ENCODE data around the gene MACC1.

The MACC1 gene

GRCh38 chr7:20185988-20186387 lies 31.2 kb downstream of the MACC1 start:
- H3K79me2 ChIP-seq (ENCODE audit: low read length): peaks cover 88% of the 10 kb centered on the region
- TF ChIP-seq EZH2 (optimal IDR thresholded peaks at IDR 0.05; ENCODE audit: low read depth, low read length): no peak
- TF ChIP-seq EZH2phosphoT487 (IDR thresholded peaks at IDR 0.05; ENCODE audit: low read length): no peak
- TF ChIP-seq CTCF (IDR thresholded peaks at IDR 0.05; ENCODE audit: low read length): no peak

GRCh38 chr7:20183086-20183485 lies 34.1 kb downstream of the MACC1 start:
- no peak for TF ChIP-seq CTCF (IDR thresholded peaks at IDR 0.05; ENCODE audit: low read length)
- no peak for TF ChIP-seq EZH2phosphoT487 (IDR thresholded peaks at IDR 0.05; ENCODE audit: low read length)
- TF ChIP-seq EZH2 (optimal IDR thresholded peaks at IDR 0.05; ENCODE audit: low read depth, low read length): no peak
- peaks cover 2% of the 10 kb centered on the region for H3K4me1 ChIP-seq (ENCODE audit: low read length)
- H4K20me1 ChIP-seq (ENCODE audit: insufficient read depth, low read length): no peaks in the 10 kb centered on the region; the same call in 1 of the 2 replicates
- no peaks in the 10 kb centered on the region for H3K9me3 ChIP-seq (replicated peaks; ENCODE audit: insufficient read depth, low read length)
- H3K36me3 ChIP-seq (replicated peaks; ENCODE audit: insufficient read depth, low read length): no peaks in the 10 kb centered on the region
- H3K27me3 ChIP-seq (replicated peaks; ENCODE audit: insufficient read depth, low read length): no peaks in the 10 kb centered on the region
- DNase-seq: no peak
- no peak overlapping the region for H3K4me3 ChIP-seq (ENCODE audit: low read length)
- no peak overlapping the region for H3K4me2 ChIP-seq (ENCODE audit: low read depth, low read length)
- no peak overlapping the region for H3K9ac ChIP-seq (ENCODE audit: low read length)
- H3K79me2 ChIP-seq (ENCODE audit: low read length): peaks cover 78% of the 10 kb centered on the region
- H3F3A ChIP-seq (ENCODE audit: insufficient read depth, low read length): no peaks in the 10 kb centered on the region; the same call in 1 of the 2 replicates
- H2AFZ ChIP-seq (ENCODE audit: low read length): no peak overlapping the region
- H3K27ac ChIP-seq (ENCODE audit: low read length): no peak overlapping the region
- H3K9me2 ChIP-seq (replicated peaks; ENCODE audit: insufficient read depth, low read length): no peaks in the 10 kb centered on the region

More at GRCh38 chr7:20185988-20186387, 31.2 kb downstream of the MACC1 start:
- no peak for DNase-seq
- Histone ChIP-seq H3K27ac (ENCODE audit: low read length) (no peak overlapping the region), H3K27me3 (replicated peaks; ENCODE audit: insufficient read depth, low read length) (no peaks in the 10 kb centered on the region), H3K4me1 (ENCODE audit: low read length) (peaks cover 13% of the 10 kb centered on the region), H3F3A (ENCODE audit: insufficient read depth, low read length) (0 out of 2 replicates have a peak, but pooled peaks cover under 1% of the 10 kb centered on the region), H4K20me1 (ENCODE audit: insufficient read depth, low read length) (no peaks in the 10 kb centered on the region; the same call in 1 of the 2 replicates), H2AFZ (ENCODE audit: low read length) (no peak overlapping the region), H3K9me3 (replicated peaks; ENCODE audit: insufficient read depth, low read length) (no peaks in the 10 kb centered on the region), H3K9ac (ENCODE audit: low read length) (no peak overlapping the region), H3K36me3 (replicated peaks; ENCODE audit: insufficient read depth, low read length) (no peaks in the 10 kb centered on the region), H3K4me3 (ENCODE audit: low read length) (no peak overlapping the region), H3K9me2 (replicated peaks; ENCODE audit: insufficient read depth, low read length) (no peaks in the 10 kb centered on the region), H3K4me2 (ENCODE audit: low read depth, low read length) (no peak overlapping the region)

- H3K4me2 ChIP-seq (ENCODE audit: low read depth, low read length): no peak overlapping the region
- H3K4me1 ChIP-seq (ENCODE audit: low read length): no peaks in the 10 kb centered on the region
- H3K9ac ChIP-seq (ENCODE audit: low read length): no peak overlapping the region
- no peak for DNase-seq
- no peaks in the 10 kb centered on the region; the same call in 1 of the 2 replicates for H3F3A ChIP-seq (ENCODE audit: insufficient read depth, low read length)
- H3K9me3 ChIP-seq (replicated peaks; ENCODE audit: insufficient read depth, low read length): no peaks in the 10 kb centered on the region
- TF ChIP-seq CTCF (IDR thresholded peaks at IDR 0.05; ENCODE audit: low read length) (no peak), EZH2phosphoT487 (IDR thresholded peaks at IDR 0.05; ENCODE audit: low read length) (no peak), EZH2 (optimal IDR thresholded peaks at IDR 0.05; ENCODE audit: low read depth, low read length) (no peak)
- H2AFZ ChIP-seq (ENCODE audit: low read length): no peak overlapping the region
- H3K36me3 ChIP-seq (replicated peaks; ENCODE audit: insufficient read depth, low read length): no peaks in the 10 kb centered on the region
- no peak overlapping the region for H3K4me3 ChIP-seq (ENCODE audit: low read length)
- H3K79me2 ChIP-seq (ENCODE audit: low read length): peaks cover 54% of the 10 kb centered on the region
- H3K27ac ChIP-seq (ENCODE audit: low read length): no peak overlapping the region
- no peaks in the 10 kb centered on the region for H3K9me2 ChIP-seq (replicated peaks; ENCODE audit: insufficient read depth, low read length)
- H4K20me1 ChIP-seq (ENCODE audit: insufficient read depth, low read length): no peaks in the 10 kb centered on the region; the same call in 1 of the 2 replicates
- no peaks in the 10 kb centered on the region for H3K27me3 ChIP-seq (replicated peaks; ENCODE audit: insufficient read depth, low read length)
Measured at GRCh38 chr7:20176578-20177242, 40.5 kb downstream of the MACC1 start.
